ENCODE measurements around the gene TAS2R31. TPM values are rescaled to one million over a fixed set of nuclear protein-coding genes. Genes with fewer than 3 reads are reported as not detected.

TAS2R31 gene
- total RNA-seq, 1 experiment from 2014 or later, result 1.7 TPM

DNA sequence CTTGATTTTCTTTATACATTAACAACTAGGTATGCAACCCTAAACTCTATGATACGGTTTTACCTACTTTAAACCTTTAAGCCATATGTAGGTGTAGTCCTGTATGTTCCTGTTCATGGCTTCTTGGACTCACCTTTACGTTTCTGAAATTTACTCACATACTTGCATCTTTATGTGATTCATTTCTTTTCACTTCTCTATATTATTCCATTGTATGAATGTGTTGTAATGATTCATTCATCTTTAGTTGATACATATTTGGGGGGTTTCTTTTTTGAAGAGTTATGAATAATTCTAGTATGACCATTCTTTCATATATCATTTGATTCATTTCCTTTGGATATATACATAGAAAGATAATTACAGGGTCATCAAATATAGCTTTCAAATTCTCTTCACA, 42.1 kb downstream of the TAS2R31 start:
- peaks cover 9 to 15% (median 11%) of the 10 kb centered on the region in 3 experiments; a peak in 6 of 7 replicates for H3K36me3 Mint-ChIP-seq (ENCODE audit: insufficient read depth in 1 of 3, low read depth in 3 of 3)
- no peak overlapping the region for H4K91ac ChIP-seq (ENCODE audit: insufficient read length, low read depth, low read length)
- H4K20me1 ChIP-seq (ENCODE audit: control insufficient read depth, insufficient read depth, insufficient read length), result no peaks in the 10 kb centered on the region
- DNase-seq, result no peak
- peaks cover 4 to 7% of the 10 kb centered on the region in 2 experiments; a peak in 3 of 5 replicates for H3K9me3 Mint-ChIP-seq
- peaks cover 9% of the 10 kb centered on the region for H3K9me3 ChIP-seq (ENCODE audit: control insufficient read depth, low read depth, low read length)
- no peak overlapping the region for H3K9ac ChIP-seq (ENCODE audit: extremely low read depth, insufficient read length, low read length)
- no peak overlapping the region for H2AK5ac ChIP-seq (ENCODE audit: insufficient read length, low read length)
- no peak overlapping the region for H3K27ac Mint-ChIP-seq
- TF ChIP-seq, protein P1, sequence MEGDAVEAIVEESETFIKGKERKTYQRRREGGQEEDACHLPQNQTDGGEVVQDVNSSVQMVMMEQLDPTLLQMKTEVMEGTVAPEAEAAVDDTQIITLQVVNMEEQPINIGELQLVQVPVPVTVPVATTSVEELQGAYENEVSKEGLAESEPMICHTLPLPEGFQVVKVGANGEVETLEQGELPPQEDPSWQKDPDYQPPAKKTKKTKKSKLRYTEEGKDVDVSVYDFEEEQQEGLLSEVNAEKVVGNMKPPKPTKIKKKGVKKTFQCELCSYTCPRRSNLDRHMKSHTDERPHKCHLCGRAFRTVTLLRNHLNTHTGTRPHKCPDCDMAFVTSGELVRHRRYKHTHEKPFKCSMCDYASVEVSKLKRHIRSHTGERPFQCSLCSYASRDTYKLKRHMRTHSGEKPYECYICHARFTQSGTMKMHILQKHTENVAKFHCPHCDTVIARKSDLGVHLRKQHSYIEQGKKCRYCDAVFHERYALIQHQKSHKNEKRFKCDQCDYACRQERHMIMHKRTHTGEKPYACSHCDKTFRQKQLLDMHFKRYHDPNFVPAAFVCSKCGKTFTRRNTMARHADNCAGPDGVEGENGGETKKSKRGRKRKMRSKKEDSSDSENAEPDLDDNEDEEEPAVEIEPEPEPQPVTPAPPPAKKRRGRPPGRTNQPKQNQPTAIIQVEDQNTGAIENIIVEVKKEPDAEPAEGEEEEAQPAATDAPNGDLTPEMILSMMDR (conservative IDR thresholded peaks at IDR 0.05), result no peak
- H3K27ac ChIP-seq (ENCODE audit: insufficient read length, low read depth, low read length), result no peak overlapping the region
- H2AFZ ChIP-seq (ENCODE audit: low read length), result no peak overlapping the region
- H2BK120ac ChIP-seq (ENCODE audit: low read depth, low read length, poor library complexity, severe bottlenecking), result no peak overlapping the region
- H3T11ph ChIP-seq (ENCODE audit: low read length), result no peak overlapping the region
- no peaks in the 10 kb centered on the region for H3K4me1 ChIP-seq (ENCODE audit: insufficient read depth, low read length)
- H2BK20ac ChIP-seq (ENCODE audit: low read depth, low read length, poor library complexity, severe bottlenecking), result no peak overlapping the region
- no peaks in the 10 kb centered on the region for H3K27me3 ChIP-seq (ENCODE audit: insufficient read depth, low read length)
- no peak overlapping the region for H4K5ac ChIP-seq (ENCODE audit: insufficient read length, low read depth, low read length)
- no peak overlapping the region for H3K4me2 ChIP-seq (ENCODE audit: insufficient read depth, insufficient read length, low read length)
- no peak overlapping the region for H2BK5ac ChIP-seq (ENCODE audit: insufficient read length, low read length)
- no peak overlapping the region for H3K14ac ChIP-seq (ENCODE audit: insufficient read depth, low read length)
- H3K79me1 ChIP-seq (ENCODE audit: insufficient read depth, low read depth, low read length, poor library complexity, severe bottlenecking), result no peaks in the 10 kb centered on the region
- H3K18ac ChIP-seq (ENCODE audit: insufficient read length, low read depth, low read length), result no peak overlapping the region
- no CpG with 5 or more reads among the region's 2 CpGs for WGBS (ENCODE audit: extremely low coverage, insufficient read length, low lambda C conversion rate)
- no peak overlapping the region for H3K4me3 Mint-ChIP-seq
- no peaks in the 10 kb centered on the region for H3K79me2 ChIP-seq (ENCODE audit: insufficient read depth, low read length)
- H3K23ac ChIP-seq (ENCODE audit: insufficient read length, low read depth, low read length), result no peak overlapping the region
- H3K56ac ChIP-seq (ENCODE audit: insufficient read length, low read depth, low read length), result no peak overlapping the region
- H4K8ac ChIP-seq (replicated peaks; ENCODE audit: insufficient read length, low read depth, low read length), result no peak overlapping the region
- peaks cover 5% of the 10 kb centered on the region in 2 experiments; a peak in 2 of 4 replicates for H3K4me1 Mint-ChIP-seq
- H2BK15ac ChIP-seq (ENCODE audit: low read depth, low read length), result no peak overlapping the region
- no peak overlapping the region for H3K4ac ChIP-seq (ENCODE audit: low read depth, low read length)
- H3K27me3 Mint-ChIP-seq (ENCODE audit: low read depth), result no peaks in the 10 kb centered on the region
- H3K23me2 ChIP-seq (ENCODE audit: insufficient read length, low read depth, low read length, poor library complexity, severe bottlenecking), result no peaks in the 10 kb centered on the region
- no peak overlapping the region for H2BK12ac ChIP-seq (ENCODE audit: insufficient read length, low read depth, low read length)
